Measurements from ENCODE around the gene COMMD1.

DNA sequence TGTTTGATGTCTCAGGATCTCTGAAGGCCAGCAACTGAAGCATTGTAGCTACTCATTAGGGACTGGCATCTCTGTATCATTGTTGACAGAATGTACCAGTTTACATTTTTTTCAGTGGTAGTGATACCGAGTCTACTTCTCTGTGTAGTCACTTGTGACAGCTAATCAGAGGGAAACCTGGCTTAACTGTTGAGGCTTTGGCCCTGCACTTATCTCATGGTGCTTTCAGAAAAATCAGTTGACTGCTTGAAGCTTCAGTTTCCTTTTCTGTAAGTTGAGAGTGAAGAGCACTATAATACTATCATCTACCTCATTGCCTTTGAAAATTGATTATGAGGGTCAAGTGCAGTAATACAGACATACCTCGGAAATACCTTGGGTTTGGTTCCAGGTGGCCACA lies 90.0 kb downstream of the COMMD1 start:
- TF ChIP-seq CREB1 (CRISPR knock-in tag; IDR thresholded peaks at IDR 0.05) (no peak), ZNF138 (CRISPR knock-in tag; conservative IDR thresholded peaks at IDR 0.05) (no peak), TEAD1 (CRISPR knock-in tag; IDR thresholded peaks at IDR 0.05) (no peak), TEAD4 (CRISPR knock-in tag; IDR thresholded peaks at IDR 0.05) (no peak)
- TF ChIP-seq, protein P1, sequence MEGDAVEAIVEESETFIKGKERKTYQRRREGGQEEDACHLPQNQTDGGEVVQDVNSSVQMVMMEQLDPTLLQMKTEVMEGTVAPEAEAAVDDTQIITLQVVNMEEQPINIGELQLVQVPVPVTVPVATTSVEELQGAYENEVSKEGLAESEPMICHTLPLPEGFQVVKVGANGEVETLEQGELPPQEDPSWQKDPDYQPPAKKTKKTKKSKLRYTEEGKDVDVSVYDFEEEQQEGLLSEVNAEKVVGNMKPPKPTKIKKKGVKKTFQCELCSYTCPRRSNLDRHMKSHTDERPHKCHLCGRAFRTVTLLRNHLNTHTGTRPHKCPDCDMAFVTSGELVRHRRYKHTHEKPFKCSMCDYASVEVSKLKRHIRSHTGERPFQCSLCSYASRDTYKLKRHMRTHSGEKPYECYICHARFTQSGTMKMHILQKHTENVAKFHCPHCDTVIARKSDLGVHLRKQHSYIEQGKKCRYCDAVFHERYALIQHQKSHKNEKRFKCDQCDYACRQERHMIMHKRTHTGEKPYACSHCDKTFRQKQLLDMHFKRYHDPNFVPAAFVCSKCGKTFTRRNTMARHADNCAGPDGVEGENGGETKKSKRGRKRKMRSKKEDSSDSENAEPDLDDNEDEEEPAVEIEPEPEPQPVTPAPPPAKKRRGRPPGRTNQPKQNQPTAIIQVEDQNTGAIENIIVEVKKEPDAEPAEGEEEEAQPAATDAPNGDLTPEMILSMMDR (IDR thresholded peaks at IDR 0.05): no peak
- TF ChIP-seq, protein P2, sequence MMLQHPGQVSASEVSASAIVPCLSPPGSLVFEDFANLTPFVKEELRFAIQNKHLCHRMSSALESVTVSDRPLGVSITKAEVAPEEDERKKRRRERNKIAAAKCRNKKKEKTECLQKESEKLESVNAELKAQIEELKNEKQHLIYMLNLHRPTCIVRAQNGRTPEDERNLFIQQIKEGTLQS (CRISPR knock-in tag; conservative IDR thresholded peaks at IDR 0.05): no peak
- TF ChIP-seq, protein P3, sequence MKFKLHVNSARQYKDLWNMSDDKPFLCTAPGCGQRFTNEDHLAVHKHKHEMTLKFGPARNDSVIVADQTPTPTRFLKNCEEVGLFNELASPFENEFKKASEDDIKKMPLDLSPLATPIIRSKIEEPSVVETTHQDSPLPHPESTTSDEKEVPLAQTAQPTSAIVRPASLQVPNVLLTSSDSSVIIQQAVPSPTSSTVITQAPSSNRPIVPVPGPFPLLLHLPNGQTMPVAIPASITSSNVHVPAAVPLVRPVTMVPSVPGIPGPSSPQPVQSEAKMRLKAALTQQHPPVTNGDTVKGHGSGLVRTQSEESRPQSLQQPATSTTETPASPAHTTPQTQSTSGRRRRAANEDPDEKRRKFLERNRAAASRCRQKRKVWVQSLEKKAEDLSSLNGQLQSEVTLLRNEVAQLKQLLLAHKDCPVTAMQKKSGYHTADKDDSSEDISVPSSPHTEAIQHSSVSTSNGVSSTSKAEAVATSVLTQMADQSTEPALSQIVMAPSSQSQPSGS (CRISPR knock-in tag; IDR thresholded peaks at IDR 0.05; ENCODE audit: borderline replicate concordance, low read depth): no peak
- TF ChIP-seq, protein P4, sequence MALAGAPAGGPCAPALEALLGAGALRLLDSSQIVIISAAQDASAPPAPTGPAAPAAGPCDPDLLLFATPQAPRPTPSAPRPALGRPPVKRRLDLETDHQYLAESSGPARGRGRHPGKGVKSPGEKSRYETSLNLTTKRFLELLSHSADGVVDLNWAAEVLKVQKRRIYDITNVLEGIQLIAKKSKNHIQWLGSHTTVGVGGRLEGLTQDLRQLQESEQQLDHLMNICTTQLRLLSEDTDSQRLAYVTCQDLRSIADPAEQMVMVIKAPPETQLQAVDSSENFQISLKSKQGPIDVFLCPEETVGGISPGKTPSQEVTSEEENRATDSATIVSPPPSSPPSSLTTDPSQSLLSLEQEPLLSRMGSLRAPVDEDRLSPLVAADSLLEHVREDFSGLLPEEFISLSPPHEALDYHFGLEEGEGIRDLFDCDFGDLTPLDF (CRISPR knock-in tag; IDR thresholded peaks at IDR 0.05): no peak
- TF ChIP-seq, protein P5, sequence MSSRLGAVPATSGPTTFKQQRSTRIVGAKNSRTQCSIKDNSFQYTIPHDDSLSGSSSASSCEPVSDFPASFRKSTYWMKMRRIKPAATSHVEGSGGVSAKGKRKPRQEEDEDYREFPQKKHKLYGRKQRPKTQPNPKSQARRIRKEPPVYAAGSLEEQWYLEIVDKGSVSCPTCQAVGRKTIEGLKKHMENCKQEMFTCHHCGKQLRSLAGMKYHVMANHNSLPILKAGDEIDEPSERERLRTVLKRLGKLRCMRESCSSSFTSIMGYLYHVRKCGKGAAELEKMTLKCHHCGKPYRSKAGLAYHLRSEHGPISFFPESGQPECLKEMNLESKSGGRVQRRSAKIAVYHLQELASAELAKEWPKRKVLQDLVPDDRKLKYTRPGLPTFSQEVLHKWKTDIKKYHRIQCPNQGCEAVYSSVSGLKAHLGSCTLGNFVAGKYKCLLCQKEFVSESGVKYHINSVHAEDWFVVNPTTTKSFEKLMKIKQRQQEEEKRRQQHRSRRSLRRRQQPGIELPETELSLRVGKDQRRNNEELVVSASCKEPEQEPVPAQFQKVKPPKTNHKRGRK (CRISPR knock-in tag; IDR thresholded peaks at IDR 0.05; ENCODE audit: borderline replicate concordance): no peak

All from WTC11 (cell line).